Hepatocyte (in vitro differentiated cells): Measurements from ENCODE around the gene KRTAP19-4. TPM values are rescaled to one million over a fixed set of nuclear protein-coding genes. Genes with fewer than 3 reads are reported as not detected.

Source experiments
- DNase-seq: peaks from one replicate; pipeline ENCODE4 v3.0.0-alpha.2; 2016; ENCODE audit warnings: low spot score
- H2AFZ ChIP-seq: fragments of 200-600 bp; sonication (generic); 2 replicates; pipeline ENCODE4 v1.6.0; 2016; ENCODE audit warnings: antibody characterized with exemption, mild to moderate bottlenecking
- H3K27ac ChIP-seq: fragments of 200-600 bp; sonication (generic); 2 replicates; pipeline ENCODE4 v1.5.1; 2016; ENCODE audit warnings: mild to moderate bottlenecking
- H3K27me3 ChIP-seq: fragments of 200-600 bp; sonication (generic); 2 replicates; pipeline ENCODE4 v1.6.1; 2016
- H3K36me3 ChIP-seq: fragments of 200-600 bp; sonication (generic); replicated peaks from 2 replicates; pipeline ENCODE4 v1.5.1; 2016; ENCODE audit warnings: low read depth; ENCODE audit not compliant: insufficient read depth
- H3K4me1 ChIP-seq: fragments of 200-600 bp; sonication (generic); 2 replicates; pipeline ENCODE4 v1.5.1; 2016; ENCODE audit warnings: mild to moderate bottlenecking, moderate library complexity; ENCODE audit not compliant: insufficient read depth
- H3K4me2 ChIP-seq: fragments of 200-600 bp; sonication (generic); 2 replicates; pipeline ENCODE4 v1.6.0; 2016
- H3K4me3 ChIP-seq: fragments of 200-600 bp; sonication (generic); 2 replicates; pipeline ENCODE4 v1.5.1; 2016; ENCODE audit warnings: mild to moderate bottlenecking
- H3K79me2 ChIP-seq: fragments of 200-600 bp; sonication (generic); 2 replicates; pipeline ENCODE4 v1.6.0; 2017; ENCODE audit warnings: mild to moderate bottlenecking
- H3K9me2 ChIP-seq: fragments of 200-600 bp; sonication (generic); replicated peaks from 2 replicates; pipeline ENCODE4 v1.6.0; 2017; ENCODE audit warnings: mild to moderate bottlenecking; ENCODE audit not compliant: insufficient read depth
- H3K9me3 ChIP-seq: fragments of 200-600 bp; sonication (generic); 2 replicates; pipeline ENCODE4 v1.5.1; 2016; ENCODE audit warnings: low read depth, mild to moderate bottlenecking
- H4K20me1 ChIP-seq: fragments of 200-600 bp; sonication (generic); 2 replicates; pipeline ENCODE4 v1.6.0; 2016; ENCODE audit warnings: mild to moderate bottlenecking; ENCODE audit not compliant: insufficient read depth, poor library complexity, severe bottlenecking
- CTCF ChIP-seq: fragments of 200-600 bp; sonication (generic); IDR thresholded peaks from 2 replicates; pipeline ENCODE4 v1.5.1; 2016; ENCODE audit warnings: antibody characterized with exemption, mild to moderate bottlenecking; ENCODE audit not compliant: poor library complexity
- EZH2 ChIP-seq: fragments of 200-600 bp; sonication (generic); IDR thresholded peaks from 2 replicates; pipeline ENCODE4 v1.6.1; 2016; ENCODE audit warnings: antibody characterized with exemption, mild to moderate bottlenecking, borderline replicate concordance
- EZH2phosphoT487 ChIP-seq: fragments of 200-600 bp; sonication (generic); IDR thresholded peaks from one replicate; pipeline ENCODE4 v1.6.1; 2018; ENCODE audit warnings: antibody characterized with exemption, mild to moderate bottlenecking, low read depth, moderate library complexity; ENCODE audit not compliant: unreplicated experiment, severe bottlenecking
- WGBS: methylation state at CpG from one replicate; pipeline ENCODE4 v1.1.6; 2016; ENCODE audit warnings: low lambda C conversion rate; ENCODE audit errors: missing lambda C conversion rate; 5-methylcytosine and 5-hydroxymethylcytosine counted together
- polyA plus RNA-seq: library from polyadenylated mRNA; unstranded; fragments of >200 nt; fragmentation: Nextera tagmentation; extraction: Ambion mirVana; gene quantifications from 2 replicates; pipeline ENCODE4 v1.2.1, GENCODE V29; 2016
- total RNA-seq: library from RNA; depleted of rRNA; stranded (reverse); fragments of >200 nt; gene quantifications from 2 replicates; pipeline ENCODE4 v1.2.3, GENCODE V29; 2014

The KRTAP19-4 gene
- total and polyA plus RNA-seq, 2 experiments from 2014 or later: not detected

DNA sequence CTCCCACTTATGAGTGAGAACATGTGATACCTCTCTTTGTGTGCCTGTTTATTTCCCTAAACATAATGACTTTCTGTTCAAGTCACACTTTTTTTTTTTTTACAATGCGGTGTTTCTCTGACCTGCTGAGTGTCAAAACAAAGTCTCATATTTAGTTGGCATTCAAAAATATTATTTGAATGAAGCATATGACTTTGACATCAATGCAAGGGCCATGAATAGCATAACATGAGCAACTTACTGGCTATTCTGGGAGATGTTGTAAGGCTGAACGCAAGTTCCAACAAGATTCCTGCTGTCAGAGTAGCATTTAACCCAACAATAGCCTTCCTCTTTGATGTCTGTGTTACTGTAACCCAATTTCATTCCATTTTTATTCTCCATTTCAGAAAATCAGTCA is 14.8 kb downstream of the KRTAP19-4 start:
- H3K9me2 ChIP-seq: no peaks in the 10 kb centered on the region
- no peak overlapping the region for H3K4me2 ChIP-seq
- H4K20me1 ChIP-seq: no peaks in the 10 kb centered on the region
- H2AFZ ChIP-seq: no peak overlapping the region
- no peaks in the 10 kb centered on the region for H3K79me2 ChIP-seq
- TF ChIP-seq EZH2 (no peak), CTCF (no peak), EZH2phosphoT487 (no peak)
- no peaks in the 10 kb centered on the region for H3K4me1 ChIP-seq
- no peaks in the 10 kb centered on the region for H3K9me3 ChIP-seq
- H3K4me3 ChIP-seq: no peak overlapping the region
- no peak for DNase-seq
- no peaks in the 10 kb centered on the region for H3K36me3 ChIP-seq
- 64% methylated on average over 2 of the region's 2 CpGs for WGBS
- H3K27ac ChIP-seq: no peak overlapping the region
- H3K27me3 ChIP-seq: no peaks in the 10 kb centered on the region

- Histone ChIP-seq H3K4me3 (no peak within 1 kb of the TSS), H3K27me3 (no peaks in the 10 kb centered on the region), H2AFZ (no peak within 1 kb of the TSS), H3K9me3 (no peaks in the 10 kb centered on the region), H4K20me1 (no peaks in the 10 kb centered on the region), H3K9me2 (no peaks in the 10 kb centered on the region), H3K79me2 (no peaks in the 10 kb centered on the region), H3K36me3 (no peaks in the 10 kb centered on the region), H3K4me1 (no peaks in the 10 kb centered on the region), H3K4me2 (no peak within 1 kb of the TSS), H3K27ac (no peak within 1 kb of the TSS)
- WGBS: 93% methylated on average over 7 of the region's 7 CpGs
- DNase-seq: no peak
- no peak for TF ChIP-seq EZH2phosphoT487
- no peak for TF ChIP-seq EZH2
- no peak for TF ChIP-seq CTCF
These were observed 16.8 kb downstream of the KRTAP19-4 start, which contains the start of gene KRTAP19-1 for GRCh38 chr21:30480145-30480544. Gene KRTAP19-1 (minus strand): TSS chr21:30480367. CDS start chr21:30480317, 50 bp downstream.

- H3K27me3 ChIP-seq: no peaks in the 10 kb centered on the region
- no peak overlapping the region for H2AFZ ChIP-seq
- DNase-seq: no peak
- H3K9me3 ChIP-seq: no peaks in the 10 kb centered on the region
- H3K9me2 ChIP-seq: no peaks in the 10 kb centered on the region
- H3K27ac ChIP-seq: no peak overlapping the region
- H3K4me2 ChIP-seq: no peak overlapping the region
- H3K79me2 ChIP-seq: no peaks in the 10 kb centered on the region
- TF ChIP-seq CTCF: no peak
- TF ChIP-seq EZH2: no peak
- TF ChIP-seq EZH2phosphoT487: no peak
- H3K36me3 ChIP-seq: no peaks in the 10 kb centered on the region
- WGBS: 85% methylated on average over 4 of the region's 4 CpGs
- no peaks in the 10 kb centered on the region for H3K4me1 ChIP-seq
- no peak overlapping the region for H3K4me3 ChIP-seq
- no peaks in the 10 kb centered on the region for H4K20me1 ChIP-seq
These were observed 17.7 kb downstream of the KRTAP19-4 start for GRCh38 chr21:30479259-30479658.

DNA sequence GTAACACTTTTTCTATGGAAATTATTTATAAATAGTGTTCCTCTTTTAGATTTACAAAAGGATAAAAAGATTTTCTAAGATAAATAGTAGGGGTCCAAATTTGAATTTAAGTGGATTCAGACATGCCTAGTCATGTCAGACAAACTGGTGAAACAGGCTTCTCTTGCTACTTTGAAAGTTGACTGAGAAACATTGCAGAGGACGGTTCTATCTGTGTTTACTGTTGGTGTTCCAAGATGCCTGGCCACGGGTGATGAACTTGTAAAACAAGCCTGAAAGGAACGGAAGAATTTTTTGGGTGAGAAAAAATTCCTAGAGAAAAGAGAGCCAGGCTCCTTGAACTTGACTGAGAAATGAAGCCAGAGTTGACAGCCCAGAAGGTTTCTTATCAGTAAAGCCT is 19.0 kb downstream of the KRTAP19-4 start:
- 30% methylated on average over 3 of the region's 3 CpGs for WGBS
- Histone ChIP-seq H2AFZ (no peak overlapping the region), H3K27ac (peak overlapping the region; percentile 4)

More for the DNA sequence above, 19.0 kb downstream of the KRTAP19-4 start:
- no peaks in the 10 kb centered on the region for H3K9me2 ChIP-seq
- no peaks in the 10 kb centered on the region for H3K36me3 ChIP-seq
- H3K4me3 ChIP-seq: no peak overlapping the region
- no peak overlapping the region for H3K4me2 ChIP-seq
- no peaks in the 10 kb centered on the region for H4K20me1 ChIP-seq
- H3K4me1 ChIP-seq: no peaks in the 10 kb centered on the region
- H3K79me2 ChIP-seq: no peaks in the 10 kb centered on the region
- H3K27me3 ChIP-seq: no peaks in the 10 kb centered on the region
- peak; percentile 18 for DNase-seq
- H3K9me3 ChIP-seq: no peaks in the 10 kb centered on the region
- TF ChIP-seq EZH2: no peak
- TF ChIP-seq CTCF: no peak
- TF ChIP-seq EZH2phosphoT487: no peak
